ENCODE measurements around the gene KRTAP29-1.
"Not testable (repeated sequence)": the region's sequence is repeated elsewhere in the genome, so short reads cannot be mapped to it uniquely, and the experiment has no call there.

Gene KRTAP29-1
- 0 to 0.54 (median 0.23) reads per million in 4 experiments for total RNA-seq

GRCh38 chr17:41301916-41302901 is at the start of gene KRTAP29-1:
KRTAP29-1 (minus strand) TSS chr17:41302851; CDS start chr17:41302851, 0 bp downstream.
- DNase-seq, result no peak

GRCh38 chr17:41351177-41351576 is 48.5 kb upstream of the KRTAP29-1 start:
- no peak for DNase-seq

GRCh38 chr17:41350381-41350878 is 47.8 kb upstream of the KRTAP29-1 start, which contains the start of gene KRT33A:
KRT33A (minus strand) TSS chr17:41350828; CDS start chr17:41350767, 61 bp downstream.
- DNase-seq, result not testable (repeated sequence)

GRCh38 chr17:41347869-41348760 is 45.5 kb upstream of the KRTAP29-1 start:
- no peak for DNase-seq

- DNase-seq, result not testable (repeated sequence)
These were observed 43.8 kb upstream of the KRTAP29-1 start for GRCh38 chr17:41346421-41346820.

- DNase-seq, result no peak
These were observed 43.3 kb upstream of the KRTAP29-1 start for GRCh38 chr17:41345992-41346391.

GRCh38 chr17:41343029-41343428 is 40.4 kb upstream of the KRTAP29-1 start:
- no peak for DNase-seq

- DNase-seq, result no peak
These were observed 38.5 kb upstream of the KRTAP29-1 start for GRCh38 chr17:41340934-41341861.

- DNase-seq, result no peak
These were observed 37.8 kb upstream of the KRTAP29-1 start for GRCh38 chr17:41340494-41340893.

GRCh38 chr17:41339571-41340172 is 37.0 kb upstream of the KRTAP29-1 start:
- no peak for DNase-seq

GRCh38 chr17:41338961-41339485 is 36.4 kb upstream of the KRTAP29-1 start:
- DNase-seq, result no peak

GRCh38 chr17:41335747-41336146 is 33.1 kb upstream of the KRTAP29-1 start:
- no peak for DNase-seq

GRCh38 chr17:41334385-41335305 is 32.0 kb upstream of the KRTAP29-1 start:
- DNase-seq, result no peak

- DNase-seq, result no peak
These were observed 31.2 kb upstream of the KRTAP29-1 start for GRCh38 chr17:41333836-41334235.

GRCh38 chr17:41333098-41333497 is 30.4 kb upstream of the KRTAP29-1 start:
- no peak for DNase-seq

- DNase-seq, result no peak
These were observed 29.6 kb upstream of the KRTAP29-1 start for GRCh38 chr17:41332239-41332638.

GRCh38 chr17:41331606-41332005 is 29.0 kb upstream of the KRTAP29-1 start:
- no peak for DNase-seq

GRCh38 chr17:41329279-41329948 is 26.8 kb upstream of the KRTAP29-1 start:
- DNase-seq, result no peak

- DNase-seq, result no peak
These were observed 25.6 kb upstream of the KRTAP29-1 start for GRCh38 chr17:41328207-41328606.
